Ovary (tissue), 3 donors: ENCODE results near the gene TECR.

Experiments
- EP300 ChIP-seq: sonication (generic); formaldehyde crosslinking; IDR thresholded peaks from one replicate; pipeline ENCODE4 v1.6.1; 2017; ENCODE audit warnings: antibody characterized with exemption
- POLR2A ChIP-seq: fragments of 450-650 bp; IDR thresholded peaks from one replicate; pipeline ENCODE4 v1.6.1; 2017; ENCODE audit warnings: antibody characterized with exemption, mild to moderate bottlenecking, moderate library complexity
- TF ChIP-seq, protein P1 (sequence below), 3 donors: fragments of 450-650 bp in 2 of 3; fragments of 200-600 bp in 1 of 3; IDR thresholded peaks; one replicate each; pipeline versions ENCODE4 v1.5.1 to v1.8.0; 2016 to 2022; ENCODE audit warnings: antibody characterized with exemption in 3 of 3, mild to moderate bottlenecking in 1 of 3
- donor health status: DM: no; HTN: no; CAD: no.

DNA sequence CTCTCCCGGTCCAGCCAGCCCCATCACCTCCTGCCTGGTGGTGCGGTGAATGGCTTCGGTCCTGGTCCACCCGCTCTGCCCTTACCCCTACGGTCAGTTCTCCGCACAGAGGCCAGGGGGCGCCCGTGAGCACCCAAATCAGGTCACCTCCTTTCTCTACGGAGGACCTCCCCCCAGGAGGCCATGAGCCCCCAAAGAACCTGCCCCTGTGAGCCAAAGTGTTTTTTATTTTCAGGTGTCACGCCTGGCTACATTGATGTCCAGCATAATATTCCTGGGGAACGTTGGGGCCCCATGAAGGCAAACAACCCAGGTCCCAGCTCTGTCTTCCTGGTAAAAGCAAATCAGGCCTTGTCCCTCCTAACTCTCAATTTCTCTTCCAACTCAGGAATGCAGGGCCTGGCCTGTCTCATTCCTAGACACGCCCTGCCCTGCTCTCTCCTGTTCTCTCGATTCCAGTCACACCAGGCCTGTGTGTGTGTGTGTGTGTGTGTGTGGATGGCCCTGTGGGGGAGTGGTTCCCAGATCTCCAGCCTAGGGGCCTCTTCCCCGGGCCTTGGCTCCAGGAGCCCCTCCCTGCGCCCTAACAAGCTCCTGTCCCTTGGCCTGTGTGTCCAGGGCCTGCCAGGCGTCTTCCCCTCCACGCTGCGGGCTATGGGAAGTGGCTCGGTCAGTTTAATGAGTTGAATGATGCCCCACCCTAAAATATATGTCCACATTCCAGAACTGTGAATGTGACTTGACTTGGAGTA lies 23.7 kb upstream of the TECR start:
- TF ChIP-seq, protein P1, sequence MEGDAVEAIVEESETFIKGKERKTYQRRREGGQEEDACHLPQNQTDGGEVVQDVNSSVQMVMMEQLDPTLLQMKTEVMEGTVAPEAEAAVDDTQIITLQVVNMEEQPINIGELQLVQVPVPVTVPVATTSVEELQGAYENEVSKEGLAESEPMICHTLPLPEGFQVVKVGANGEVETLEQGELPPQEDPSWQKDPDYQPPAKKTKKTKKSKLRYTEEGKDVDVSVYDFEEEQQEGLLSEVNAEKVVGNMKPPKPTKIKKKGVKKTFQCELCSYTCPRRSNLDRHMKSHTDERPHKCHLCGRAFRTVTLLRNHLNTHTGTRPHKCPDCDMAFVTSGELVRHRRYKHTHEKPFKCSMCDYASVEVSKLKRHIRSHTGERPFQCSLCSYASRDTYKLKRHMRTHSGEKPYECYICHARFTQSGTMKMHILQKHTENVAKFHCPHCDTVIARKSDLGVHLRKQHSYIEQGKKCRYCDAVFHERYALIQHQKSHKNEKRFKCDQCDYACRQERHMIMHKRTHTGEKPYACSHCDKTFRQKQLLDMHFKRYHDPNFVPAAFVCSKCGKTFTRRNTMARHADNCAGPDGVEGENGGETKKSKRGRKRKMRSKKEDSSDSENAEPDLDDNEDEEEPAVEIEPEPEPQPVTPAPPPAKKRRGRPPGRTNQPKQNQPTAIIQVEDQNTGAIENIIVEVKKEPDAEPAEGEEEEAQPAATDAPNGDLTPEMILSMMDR (IDR thresholded peaks at IDR 0.05) = no peak
- TF ChIP-seq EP300 = no peak
- TF ChIP-seq POLR2A = no peak
